NCI-H1417 treated with DMSO at 0.1 percent for 48 hours (cell line): ENCODE results near the gene ANKFN1.

Source experiments
- DNase-seq: peaks from one replicate; lab custom pipeline; 2025; lab: John Stamatoyannopoulos, UW

Gene ANKFN1, protein sequence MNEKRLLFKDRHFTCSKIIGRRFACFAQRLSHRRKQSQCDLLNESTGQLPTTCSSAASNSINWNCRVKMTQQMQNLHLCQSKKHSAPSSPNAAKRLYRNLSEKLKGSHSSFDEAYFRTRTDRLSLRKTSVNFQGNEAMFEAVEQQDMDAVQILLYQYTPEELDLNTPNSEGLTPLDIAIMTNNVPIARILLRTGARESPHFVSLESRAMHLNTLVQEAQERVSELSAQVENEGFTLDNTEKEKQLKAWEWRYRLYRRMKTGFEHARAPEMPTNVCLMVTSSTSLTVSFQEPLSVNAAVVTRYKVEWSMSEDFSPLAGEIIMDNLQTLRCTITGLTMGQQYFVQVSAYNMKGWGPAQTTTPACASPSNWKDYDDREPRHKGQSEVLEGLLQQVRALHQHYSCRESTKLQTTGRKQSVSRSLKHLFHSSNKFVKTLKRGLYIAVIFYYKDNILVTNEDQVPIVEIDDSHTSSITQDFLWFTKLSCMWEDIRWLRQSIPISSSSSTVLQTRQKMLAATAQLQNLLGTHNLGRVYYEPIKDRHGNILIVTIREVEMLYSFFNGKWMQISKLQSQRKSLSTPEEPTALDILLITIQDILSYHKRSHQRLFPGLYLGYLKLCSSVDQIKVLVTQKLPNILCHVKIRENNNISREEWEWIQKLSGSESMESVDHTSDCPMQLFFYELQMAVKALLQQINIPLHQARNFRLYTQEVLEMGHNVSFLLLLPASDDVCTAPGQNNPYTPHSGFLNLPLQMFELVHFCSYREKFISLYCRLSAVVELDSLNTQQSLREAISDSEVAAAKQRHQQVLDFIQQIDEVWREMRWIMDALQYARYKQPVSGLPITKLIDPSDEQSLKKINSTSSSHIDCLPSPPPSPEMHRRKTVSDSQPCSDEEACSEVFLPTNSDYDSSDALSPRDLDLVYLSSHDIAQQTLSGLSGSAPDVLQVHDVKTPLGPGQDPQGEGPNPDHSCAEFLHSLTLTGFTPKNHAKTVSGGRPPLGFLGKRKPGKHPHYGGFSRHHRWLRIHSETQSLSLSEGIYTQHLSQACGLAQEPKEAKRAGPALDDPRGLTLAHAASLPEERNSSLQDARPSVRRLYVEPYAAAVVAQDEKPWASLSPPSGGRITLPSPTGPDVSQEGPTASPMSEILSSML

DNA sequence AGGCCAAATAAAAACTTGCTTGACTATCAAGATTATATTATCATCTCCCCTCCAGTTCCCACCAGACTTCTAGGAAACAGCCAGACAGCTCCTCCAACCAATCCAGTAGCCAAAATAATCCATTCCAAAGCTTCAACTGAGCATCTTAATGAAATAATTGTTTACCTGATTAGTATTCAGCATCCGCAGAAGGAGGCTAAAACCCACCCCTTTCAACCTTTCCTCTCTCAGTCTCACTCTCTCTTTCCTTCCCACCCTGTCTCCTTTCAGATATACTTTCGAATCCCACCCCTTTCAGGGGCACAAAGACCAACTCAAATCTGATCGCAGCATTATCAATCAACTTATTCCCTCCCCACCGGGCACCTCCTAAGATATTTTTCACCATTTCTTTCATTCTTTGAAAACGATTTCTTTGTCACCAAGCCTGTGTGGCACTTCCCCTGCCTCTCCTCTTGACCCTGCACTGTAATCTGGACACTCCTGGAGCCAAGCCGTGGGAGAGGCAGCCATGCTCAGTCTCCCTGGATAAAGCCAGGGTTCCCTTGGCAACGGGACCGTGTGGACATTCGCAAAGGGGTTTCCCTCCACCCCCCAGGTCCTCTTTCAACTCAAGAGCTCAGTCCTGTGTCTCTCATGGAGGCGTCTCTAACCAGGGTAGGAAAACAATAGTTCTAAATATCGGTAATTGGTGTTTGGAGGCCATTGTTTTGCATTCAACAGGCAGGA, at the start of gene ANKFN1:
ANKFN1 (plus strand) TSS at position 602 of the 729 bp plus-strand sequence. CDS start 59,193 bp downstream, outside the sequence.
- DNase-seq = no peak

DNA sequence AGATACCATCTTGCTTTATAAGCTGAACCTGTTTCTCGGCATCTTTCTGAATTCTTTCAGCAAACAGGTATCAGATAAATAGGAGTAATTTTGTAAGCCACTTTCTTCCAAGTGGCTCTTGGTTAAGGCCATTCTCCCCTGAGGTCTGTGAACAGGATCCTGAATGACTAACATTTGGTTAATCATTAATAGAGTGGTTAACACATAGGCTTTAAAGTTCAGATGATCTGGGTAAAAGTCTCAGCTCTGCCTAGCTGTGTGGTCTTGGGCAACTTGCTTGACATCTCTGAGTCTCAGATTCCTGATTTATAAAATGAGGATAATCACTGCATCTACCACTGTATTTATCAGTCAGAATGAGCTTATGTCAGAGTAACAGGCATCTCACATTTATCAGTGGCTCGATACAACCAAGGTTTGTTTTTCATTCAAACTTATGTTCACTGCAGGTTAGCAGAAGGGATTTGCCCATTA, 44.4 kb upstream of the ANKFN1 start:
- DNase-seq = no peak

DNA sequence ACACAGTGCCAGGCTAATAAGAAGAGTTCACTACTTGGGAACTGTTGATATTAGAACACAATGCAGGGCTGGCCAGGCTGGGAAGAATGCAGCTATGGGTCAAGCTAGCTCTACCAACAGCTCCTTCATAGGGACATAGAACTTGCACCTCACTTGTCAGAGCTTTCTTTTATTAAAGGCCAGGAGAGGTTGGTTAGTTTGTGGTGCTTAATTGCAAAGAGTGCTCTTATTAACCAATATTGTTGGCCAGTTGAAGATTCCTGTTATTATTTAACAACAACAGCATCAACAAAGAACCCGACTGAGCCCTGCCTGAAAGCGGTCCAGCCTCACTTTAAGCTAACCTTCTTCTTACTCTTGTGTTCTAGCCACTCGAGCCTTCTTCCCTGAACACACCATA, 43.4 kb upstream of the ANKFN1 start:
- no peak for DNase-seq

DNA sequence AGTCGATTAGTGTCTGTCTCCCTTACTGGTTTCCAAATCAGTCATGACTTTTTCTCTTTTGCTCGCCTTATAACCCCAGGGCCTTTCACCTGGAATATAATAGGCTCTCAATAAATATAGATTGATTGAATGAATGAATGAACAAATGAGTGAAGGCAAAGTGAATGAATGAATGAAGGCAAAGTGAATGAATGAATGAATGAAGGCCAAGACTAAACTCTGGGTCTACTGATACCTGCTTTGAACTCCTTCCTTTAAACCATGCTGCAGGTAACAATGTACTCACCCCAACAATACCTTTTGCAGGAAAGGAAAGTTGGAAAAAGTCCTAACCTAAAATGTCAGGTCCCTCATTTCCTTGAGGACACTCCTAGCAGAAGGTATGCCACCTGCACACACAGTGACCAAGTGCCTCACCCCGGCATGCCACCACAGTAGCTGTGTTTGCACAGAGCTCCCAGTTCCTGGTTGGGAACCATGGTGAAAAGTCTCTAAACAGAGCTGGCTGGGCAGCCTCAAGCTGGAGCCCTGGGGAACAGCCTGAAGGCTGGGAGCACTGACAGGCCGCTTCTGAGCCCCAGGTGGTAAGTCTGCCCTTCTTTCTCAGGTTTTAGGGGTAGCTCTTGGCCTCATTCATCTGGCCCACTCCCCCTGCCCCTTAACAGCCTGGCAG, 42.7 kb upstream of the ANKFN1 start:
- DNase-seq = no peak

DNA sequence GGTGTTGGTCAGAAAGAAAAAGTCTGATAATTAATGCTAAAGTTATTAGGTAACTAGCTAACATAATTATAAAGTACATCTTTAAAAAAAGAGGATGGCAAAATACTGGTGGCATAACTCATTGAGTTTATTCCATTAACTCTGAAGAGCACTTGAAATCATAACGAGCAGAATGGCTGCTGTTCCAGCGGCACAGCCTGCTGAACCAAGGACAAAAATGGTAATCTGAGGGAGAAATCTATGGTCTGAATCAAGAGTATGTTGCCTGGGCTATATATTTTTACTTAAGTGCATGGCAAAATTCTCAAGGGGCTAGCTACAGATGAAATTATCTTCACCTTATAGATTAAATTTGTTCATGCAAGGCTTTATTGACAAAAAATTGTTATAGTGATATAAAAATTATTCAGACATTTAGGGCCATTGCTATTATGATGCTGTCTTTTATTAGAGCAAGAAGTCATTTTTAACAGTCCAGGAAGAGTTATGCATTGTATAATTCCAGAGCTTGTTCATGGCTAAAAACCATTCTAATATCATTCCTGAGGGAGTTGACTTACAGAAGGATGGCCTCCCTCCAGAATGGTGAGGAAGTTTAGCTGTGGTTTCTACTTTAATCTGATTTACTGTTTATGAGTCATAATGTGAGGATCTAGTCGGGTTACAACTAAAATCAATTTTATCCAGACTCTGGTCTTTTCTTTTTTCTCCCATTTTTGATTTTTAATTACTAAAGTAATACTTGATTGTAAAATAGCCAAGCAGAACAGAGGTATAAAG, 41.4 kb upstream of the ANKFN1 start:
- no peak for DNase-seq

DNA sequence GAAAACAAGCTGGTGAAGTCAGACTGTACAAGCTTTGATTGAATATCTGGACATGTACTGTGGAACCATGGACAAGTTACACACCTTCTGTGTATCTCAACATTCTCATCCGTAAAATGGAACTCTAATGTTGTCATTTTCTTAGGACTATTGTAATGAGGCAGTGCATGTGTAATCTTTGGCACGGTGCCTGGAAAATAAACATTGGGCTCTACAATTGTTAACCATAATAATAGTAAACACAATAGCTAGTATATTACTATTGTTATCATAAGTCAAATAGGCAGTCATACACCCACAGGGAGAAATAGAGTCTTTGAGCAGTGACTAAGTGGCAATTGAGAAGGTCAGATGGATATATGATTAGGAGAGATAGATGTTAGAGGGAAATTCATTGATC, 39.8 kb upstream of the ANKFN1 start:
- DNase-seq = no peak

DNA sequence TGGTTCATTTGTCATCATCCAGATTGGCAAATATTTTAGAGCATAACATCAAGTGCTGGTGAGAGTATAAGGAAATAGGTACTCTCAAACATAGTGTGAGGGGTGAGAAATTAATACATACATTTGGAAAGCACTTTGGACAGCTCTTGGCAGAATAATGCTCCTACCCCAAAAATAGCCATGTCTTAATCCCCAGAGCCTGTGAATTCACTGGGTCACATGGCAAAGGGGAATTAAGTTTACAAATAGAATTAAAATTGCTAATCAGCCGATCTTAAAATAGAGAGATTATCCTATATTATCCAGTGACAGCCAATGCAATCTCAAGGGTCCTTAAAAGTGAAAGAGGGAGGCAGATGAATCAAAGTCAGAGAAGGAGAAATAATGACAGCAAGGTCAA, 38.8 kb upstream of the ANKFN1 start:
- DNase-seq = no peak

DNA sequence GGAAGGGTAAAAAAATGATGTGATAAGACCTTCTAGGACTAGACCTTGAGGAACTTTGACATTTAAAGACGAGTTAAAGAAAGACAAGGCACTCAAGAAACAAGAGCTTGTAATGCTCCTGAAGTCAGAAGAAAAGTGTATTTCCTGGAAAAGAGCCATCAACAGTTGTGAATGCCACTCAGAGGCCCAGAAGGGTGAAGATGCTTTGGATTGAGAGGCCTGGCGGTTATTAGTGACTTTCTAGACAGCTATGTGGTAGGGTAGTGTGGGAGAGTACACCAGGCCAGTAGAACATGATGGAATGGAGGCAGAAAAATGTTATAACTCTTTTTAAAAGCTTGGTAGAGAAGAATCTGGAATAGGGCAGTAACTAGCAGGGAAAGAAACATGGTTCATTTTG, 34.1 kb upstream of the ANKFN1 start:
- DNase-seq = no peak

DNA sequence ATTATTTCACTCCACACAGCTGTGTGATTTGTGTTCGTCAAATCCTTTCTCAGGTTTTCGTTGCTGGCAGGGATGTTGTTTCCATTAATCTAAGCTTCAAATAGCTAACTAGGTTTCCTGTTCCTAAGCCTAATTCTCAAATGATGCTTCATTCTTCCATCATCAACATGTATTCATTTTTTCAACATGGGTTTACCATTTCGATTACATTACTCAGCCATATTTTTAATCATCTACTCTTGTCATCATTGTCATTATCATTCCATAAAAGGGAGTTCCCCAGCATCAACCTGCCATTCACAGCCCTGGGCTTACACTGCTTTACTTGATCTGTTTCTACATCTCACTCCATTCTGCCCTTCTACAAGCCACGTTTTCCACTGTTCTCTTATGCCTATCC, 33.3 kb upstream of the ANKFN1 start:
- DNase-seq = no peak

DNA sequence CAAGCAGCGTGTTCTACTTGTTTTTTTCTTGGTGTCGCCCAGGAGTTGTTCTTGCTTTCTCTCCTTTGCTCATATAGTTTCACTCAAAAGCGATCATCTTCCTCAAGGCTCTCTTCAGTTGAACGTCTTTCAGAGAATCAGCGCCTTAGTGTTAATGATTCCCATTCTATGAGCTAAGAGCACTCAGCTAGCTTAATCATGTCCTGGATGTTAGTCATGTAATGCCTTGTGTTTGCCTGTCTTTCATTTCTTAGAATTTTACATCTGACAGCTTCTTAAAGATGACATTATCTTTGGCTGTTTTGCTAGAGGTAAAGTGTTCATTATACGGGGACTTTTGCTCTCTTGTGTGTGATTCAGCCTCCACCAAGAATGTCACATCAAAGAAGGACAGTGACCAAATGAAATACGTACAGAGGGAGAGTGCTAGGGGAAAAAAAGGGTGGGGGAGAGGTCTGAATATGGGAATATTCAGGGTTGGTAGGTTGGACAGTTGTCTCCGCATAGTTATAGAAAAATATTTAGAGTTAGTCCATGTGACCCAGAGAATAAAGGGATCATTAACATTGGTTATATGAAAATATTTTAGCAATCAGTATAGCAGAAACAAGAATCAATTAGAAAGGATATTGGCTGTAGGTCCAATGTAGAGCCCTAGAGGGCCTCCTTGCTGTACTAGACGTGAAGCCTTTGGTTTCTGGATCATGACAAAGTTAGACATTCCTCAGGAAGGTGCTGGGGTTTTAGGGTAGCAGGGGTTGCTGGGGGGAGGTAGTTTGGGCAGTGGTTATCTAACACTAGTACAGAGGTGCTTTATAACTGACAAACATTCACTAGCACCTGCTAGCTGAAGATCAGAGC, 31.9 kb upstream of the ANKFN1 start:
- no peak for DNase-seq

DNA sequence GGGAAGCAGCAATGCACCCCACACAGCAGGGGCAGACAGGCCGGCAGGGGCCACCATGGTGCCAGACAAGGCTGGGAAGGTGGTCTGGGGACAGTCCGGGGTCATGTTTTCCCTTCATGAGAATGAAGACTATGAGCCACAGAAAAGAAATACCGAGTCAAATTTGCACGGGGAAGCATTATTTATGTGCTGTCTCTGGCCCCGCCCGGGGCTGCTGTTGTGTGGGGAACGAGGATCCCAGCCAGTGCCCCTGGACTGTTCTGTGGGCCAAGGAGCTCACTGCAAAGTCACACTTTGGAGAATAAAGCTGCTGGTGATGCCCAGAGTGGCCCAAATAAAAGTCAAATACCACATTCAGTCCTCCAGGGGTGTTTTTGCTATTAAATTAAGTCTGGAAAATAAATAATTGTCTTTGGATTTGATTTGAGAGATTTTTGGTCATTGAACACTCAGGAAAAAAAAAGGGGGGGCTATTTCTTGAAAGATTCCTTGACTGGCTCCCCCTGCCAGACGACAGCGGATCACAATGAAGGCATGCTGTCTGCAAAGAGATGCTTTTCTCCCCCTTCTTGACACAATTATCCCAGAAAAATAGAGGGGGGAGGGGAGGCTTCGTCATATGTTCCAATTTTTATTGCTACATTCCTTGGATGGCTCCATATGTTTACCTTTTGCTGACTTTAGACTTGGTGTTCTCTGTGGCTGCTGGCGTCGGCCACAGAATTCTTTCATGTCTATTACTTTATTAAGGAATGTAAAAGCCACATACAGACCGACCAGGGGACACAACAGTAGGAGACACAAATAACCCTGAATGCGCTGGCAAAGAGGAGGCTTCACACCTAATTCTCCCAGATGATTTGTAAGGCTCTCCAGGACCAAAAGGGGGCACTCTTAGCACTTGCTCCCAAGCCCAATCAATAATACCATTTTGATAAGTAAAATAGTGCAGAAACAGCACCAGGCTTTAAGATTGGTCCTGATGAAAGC, 27.1 kb upstream of the ANKFN1 start:
- no peak for DNase-seq

DNA sequence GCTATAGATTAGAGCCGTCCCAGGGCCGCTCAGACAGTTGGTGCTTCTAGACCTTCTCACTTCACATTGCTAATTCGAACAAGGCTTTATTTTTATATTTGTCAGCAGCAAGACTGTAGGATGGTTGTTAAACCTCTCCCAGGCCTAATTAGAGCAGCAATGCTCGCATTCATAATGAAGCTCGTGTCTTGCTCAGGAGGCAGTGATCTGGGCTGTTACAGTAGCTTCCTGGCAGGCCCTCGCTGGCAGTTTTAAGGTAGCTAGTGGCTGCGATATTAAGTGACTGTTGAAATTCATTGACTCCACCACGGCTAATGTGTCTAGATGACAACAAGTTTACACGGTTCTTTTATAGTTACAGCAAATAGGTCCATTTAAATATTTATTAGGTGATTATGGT, 23.2 kb upstream of the ANKFN1 start:
- DNase-seq = no peak

DNA sequence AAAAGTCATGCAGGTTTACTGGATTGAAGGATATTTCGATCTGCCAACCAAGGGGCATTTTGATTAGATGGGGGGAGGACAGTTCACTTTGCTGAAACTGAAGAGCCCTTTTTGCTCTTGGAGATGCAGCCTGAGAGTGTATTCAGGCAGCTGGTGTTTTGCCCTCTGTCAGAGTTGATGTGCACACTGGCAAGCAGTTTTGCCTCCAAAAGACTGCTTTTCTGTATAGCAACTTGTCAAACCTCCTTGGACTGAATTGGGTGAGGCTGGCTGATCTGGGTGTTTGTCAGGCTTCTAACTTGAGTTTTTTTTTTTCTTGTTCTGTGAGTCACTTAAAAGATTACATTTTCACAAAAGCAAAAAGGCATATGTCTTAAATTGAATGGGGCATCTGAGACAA, 22.6 kb upstream of the ANKFN1 start:
- no peak for DNase-seq

DNA sequence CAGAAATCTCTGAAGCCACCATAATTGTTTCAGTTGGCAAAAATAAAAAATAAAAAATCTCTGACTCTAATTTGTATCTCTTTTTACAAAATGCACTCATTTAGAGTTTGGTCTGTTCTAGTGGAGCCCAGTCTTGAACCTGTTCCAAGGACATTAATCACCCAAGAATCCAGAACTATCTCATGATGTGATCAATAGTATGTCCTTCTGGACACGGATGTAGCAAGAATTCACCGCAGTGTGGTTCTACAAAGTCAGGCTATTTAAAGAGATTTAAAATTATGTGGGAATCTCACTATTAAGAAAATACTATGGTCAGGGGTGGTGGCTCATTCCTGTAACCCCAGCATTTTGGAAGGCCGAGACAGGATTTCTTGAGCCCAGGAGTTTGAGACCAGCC, 21.8 kb upstream of the ANKFN1 start:
- no peak for DNase-seq

DNA sequence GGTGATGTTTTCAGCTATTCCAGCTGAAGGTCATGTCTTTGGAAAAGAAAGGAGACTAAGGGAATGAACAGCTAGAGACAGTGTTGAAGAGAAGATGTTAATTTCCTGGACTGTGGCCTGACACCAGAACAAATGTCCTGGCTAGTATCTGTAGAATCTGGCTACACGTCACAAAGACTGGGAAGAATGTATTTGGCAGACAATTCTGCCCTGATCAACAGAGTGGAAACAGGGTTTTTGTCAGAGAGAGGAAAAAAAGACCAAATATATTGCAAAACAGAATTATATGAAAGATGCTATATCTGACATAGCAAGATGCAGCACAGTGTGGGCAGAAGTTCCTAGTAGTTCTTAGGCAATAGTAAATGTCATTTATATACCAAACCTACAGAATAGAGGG, 17.0 kb upstream of the ANKFN1 start:
- no peak for DNase-seq

DNA sequence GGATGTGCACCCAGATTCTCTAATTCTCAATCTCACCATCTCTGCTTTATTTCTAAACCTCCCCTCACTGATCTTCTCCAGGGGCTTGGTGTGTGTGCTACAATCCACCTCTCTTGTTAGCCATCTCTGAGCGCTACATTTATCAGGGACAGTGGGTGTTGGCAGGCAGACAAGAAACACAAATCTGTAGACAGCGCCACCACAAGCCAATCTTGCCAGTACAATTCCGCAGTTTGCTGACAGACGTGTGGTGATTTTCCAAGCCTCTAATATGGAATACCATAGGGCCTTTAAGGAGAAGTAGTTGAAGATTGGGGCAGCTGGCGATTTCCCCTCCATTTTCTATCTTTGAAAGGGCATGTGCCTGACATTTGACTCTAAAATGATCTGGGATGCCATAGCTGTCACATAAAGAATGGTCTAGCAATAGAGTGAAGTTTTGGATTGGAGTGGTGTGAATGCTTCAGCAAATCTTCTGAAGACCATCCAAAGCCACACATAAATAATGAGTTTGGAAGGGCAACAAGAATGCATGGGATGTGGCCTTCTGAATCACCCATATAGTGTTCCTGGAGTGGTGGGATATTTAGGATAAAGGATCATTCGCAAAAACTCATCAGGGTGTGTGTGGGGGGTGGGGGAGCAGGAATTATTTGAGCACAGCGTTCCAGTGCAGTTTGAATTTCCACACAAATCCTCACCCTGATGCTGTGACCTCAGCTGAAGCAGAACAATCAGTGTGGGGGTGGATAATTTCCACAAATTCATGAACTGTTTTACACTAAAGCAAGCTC, 12.0 kb upstream of the ANKFN1 start:
- DNase-seq = no peak

DNA sequence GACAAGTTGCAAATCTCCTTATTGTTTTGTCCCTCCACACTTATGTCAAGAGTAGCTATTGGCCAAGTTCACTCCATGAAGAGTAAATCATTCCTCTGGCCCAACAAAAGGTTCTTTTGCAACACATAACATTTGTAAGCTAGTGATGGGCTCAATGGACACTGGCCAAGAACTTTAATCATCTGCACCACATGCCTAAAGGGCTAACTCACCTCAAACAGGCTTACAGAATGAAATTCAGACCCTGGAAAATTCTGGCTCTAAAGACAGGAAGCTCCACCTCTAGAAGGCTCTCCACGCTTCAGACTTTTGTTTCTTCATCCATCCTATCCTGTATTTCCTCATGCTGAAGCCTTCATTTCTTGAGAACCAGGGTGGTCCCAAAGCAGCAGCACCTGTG, 10.9 kb upstream of the ANKFN1 start:
- DNase-seq = no peak
